ENCODE measurements around the gene SH3GLB2.

Gene SH3GLB2

DNA sequence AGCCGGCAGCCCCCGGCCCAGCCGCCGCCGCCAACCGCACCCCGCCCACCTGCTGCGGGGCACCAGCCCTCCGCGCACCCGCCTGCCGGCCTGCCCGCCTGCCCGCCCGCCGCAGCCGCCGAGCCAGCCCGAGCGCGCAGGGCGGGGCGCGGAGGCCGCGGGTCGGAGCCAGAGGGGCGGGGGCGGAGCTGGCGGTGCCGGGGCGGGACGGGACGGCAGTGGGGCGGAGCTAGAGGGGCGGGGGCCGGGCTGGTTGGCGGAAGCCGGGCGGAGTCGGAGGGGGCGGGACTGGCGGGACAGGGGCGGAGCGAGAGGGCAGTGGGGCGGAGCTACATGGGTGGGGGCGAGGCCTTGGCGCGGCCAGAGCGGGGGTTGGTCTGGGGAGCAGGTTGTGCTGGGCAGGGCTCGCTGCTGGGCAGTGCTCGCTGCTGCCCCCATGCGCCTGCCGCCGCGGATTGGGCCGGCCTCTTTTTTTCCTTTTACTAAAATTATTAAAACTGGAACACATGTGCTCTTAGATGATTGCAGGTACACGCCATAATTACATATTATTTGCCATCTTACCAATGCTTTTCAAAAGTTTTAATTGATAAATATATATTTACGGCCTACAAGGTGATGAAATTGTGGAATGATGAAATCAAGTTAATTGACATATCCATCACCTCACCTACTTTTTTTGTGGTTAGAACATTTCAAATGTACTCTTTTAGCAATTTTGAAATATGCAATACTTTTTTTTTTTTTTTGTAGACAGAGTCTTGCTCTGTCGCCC, at the start of gene SH3GLB2:
Gene SH3GLB2 (minus strand): TSS at position 140 of the 775 bp plus-strand sequence. CDS start 177 bp downstream, outside the sequence.
- peak; percentile 82 for DNase-seq (ENCODE audit: low read depth in 2 of 2)

DNA sequence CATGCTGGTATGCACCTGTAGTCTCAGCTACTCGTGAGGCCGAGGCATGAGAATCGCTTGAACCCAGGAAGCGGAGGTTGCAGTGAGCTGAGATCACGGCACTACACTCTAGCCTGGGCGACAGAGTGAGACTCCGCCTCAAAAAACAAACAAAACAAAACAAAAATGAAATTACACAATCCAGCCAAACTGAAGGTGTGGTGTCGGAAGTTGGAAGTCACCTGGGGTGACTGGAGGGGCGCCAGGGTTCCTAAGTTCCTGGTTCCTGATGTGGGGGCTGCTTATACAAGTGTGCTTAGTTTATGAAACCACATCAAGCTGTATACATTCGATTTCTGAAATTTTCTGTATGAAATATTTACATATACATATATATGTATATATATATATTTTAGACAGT, 49.1 kb upstream of the SH3GLB2 start:
- DNase-seq (ENCODE audit: low read depth in 2 of 2): no peak

DNA sequence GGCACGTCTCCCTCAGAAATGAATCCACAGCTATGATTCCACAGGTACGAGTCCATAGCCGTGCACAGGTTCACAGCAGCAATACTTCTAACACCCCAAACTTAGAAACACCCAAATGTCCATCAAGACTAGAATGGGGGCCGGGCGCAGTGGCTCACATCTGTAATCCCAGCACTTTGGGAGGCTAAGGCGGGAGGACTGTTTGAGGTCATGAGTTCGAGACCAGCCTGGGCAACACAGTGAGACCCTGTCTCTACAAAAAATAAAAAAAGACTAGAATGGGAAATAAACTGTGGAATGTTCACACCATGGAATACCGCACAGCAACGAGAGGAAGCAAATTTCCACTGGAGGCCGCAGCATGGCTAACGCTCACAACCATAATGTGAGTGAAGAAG, 48.5 kb upstream of the SH3GLB2 start:
- DNase-seq (ENCODE audit: low read depth in 2 of 2): no peak

DNA sequence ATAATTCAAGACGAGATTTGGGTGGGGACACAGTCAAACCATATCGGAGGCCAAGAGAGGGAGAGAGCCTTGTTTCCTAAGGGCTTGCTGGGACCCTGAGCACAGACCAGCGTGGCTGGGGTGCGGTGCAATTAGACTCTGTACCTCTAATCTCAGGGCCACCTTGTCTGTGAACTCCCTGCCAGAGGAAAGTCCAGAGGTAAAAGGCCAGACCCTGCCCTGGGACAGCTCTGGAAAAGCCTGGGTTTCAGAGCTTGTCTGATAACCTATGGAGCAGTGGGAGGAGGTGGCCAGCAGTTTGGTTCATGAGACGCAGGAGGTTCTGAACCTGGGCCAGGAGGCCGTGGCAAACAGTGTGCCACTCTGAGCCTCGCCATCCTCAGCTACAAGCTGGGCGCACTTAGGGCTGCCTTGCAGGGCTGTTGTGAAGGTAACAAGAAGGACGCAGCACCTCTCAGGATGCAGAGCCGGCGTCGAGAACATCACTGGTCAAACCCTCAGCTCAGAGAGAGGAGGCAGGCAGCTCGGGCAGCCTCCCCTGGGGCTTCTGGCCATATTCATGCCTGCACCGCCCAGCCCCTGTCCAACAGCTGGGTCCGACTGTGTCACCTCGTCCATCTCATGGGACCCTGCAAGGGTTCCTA, 48.0 kb upstream of the SH3GLB2 start:
- no peak for DNase-seq (ENCODE audit: low read depth in 2 of 2)

DNA sequence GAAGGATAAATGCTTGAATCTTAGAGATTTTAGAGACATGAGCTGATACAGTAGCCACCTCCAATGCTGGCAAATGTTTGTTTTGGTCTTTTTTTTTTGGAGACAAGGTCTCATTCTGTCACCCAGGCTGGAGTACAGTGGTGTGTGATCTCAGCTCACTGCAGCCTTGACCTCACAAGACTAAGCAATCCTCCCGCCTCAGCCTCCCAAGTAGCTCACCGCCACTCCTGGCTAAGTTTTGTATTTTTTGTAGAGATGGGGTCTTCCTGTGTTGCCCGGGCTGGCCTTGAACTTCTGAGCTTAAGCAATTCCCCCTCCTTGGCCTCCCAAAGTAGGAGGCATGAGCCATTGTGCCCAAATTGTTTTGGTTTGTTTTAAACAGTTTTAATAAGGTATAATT, 46.0 kb upstream of the SH3GLB2 start:
- DNase-seq (ENCODE audit: low read depth in 2 of 2): no peak

DNA sequence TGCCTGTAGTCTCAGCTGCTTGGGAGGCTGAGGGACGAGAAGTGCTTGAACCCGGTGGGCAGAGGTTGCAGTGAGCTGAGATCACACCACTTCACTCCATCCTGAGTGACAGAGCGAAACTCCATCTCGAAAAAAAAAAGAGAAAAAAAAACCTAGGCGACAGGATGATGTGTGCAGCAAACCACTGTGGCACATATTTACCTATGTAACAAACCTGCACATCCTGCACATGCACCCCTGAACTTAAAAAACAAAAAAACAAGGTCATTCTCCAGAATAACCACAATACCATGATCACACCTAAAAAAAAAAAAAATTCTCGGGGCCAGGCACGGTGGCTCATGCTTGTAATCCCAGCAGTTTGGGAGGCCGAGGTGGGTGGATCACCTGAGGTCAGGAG, 45.3 kb upstream of the SH3GLB2 start:
- DNase-seq (ENCODE audit: low read depth in 2 of 2): no peak

DNA sequence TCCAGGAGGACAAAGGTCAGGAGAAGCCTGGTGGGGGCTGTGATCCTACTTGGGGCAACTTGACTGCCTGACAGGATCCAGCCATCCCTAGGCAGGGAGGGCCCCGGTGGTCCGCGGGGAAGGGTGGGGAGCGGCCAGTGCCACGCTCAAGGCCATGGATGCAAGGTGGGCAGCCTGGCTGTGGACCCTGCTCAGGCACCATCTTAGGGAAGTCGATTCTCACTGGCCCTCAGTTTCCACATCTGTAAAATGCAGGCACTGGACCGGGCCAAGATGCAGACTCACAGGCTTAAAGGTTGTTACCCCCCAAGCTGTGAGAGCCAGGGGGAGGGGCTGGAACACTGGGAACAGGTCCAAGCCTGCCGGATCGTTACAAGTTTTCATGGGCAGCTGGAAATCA, 44.0 kb upstream of the SH3GLB2 start:
- DNase-seq (ENCODE audit: low read depth in 2 of 2): no peak

DNA sequence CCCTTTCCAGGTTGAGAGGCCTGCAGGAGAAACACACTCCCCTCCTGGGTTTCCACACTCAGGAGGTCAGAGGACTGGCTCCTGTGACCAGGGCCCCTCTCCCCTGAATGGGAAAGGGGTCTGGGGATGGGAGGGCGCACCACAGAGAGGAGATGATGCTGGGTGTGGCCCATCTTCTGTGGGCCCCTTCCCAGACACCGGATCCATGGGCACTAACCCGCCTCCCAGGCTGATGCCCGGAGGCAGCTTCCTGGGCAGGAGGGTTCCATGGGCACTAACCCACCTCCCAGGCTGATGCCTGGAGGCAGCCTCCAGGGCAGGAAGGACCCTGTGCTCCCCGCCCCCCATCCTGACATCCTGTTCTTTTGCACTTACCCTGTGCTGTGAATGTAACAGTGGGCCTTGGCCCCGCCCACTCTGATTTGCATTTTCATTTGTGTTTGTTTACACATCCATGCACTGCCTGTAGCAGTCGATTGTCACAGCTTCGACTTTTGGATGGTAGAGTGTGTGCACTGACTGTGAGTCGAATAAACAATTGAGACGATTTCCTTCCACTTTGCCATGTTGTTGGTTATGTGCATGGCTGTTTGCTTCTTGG, 43.5 kb upstream of the SH3GLB2 start:
- no peak for DNase-seq (ENCODE audit: low read depth in 2 of 2)

DNA sequence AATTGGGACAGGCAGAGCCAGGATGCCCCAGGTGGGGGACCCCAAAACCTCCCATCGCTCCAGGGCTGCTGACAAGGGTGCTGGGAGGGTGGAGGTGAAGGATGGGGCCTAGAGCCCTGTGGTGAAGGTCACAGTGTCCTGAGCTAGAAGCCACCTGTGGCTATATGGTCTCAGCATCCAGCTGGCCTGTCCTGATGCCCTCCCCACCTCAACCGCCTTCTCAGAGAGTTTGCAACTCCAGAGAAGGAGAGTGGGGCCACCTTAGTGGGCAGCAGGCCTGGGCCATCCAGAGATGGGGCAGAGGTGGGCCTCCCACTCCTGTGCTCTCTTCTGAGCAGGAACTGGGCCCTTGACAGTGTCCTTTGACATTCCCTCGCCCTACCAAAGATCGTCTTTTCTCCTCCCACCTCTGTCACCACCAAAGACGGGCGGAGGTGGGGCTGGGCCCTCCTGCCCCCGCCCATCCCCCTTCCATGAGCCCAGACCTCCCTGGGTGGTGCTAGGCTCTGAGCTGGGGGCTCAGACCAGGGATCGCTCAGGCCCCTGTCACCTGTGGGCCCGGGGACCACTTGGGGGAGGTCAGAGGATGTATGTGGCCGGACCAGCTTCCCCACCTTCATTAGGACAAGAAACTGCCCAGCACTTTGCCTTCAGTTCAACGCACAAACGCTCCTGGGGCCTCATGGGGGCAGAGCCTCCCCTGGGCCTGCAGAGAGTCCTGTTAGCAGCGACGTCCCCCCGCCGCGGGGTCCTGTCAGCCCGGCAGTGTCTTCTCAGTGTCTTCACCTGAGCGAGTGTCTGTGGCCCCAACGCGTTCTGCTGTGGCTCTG, 42.8 kb upstream of the SH3GLB2 start:
- no peak for DNase-seq (ENCODE audit: low read depth in 2 of 2)

DNA sequence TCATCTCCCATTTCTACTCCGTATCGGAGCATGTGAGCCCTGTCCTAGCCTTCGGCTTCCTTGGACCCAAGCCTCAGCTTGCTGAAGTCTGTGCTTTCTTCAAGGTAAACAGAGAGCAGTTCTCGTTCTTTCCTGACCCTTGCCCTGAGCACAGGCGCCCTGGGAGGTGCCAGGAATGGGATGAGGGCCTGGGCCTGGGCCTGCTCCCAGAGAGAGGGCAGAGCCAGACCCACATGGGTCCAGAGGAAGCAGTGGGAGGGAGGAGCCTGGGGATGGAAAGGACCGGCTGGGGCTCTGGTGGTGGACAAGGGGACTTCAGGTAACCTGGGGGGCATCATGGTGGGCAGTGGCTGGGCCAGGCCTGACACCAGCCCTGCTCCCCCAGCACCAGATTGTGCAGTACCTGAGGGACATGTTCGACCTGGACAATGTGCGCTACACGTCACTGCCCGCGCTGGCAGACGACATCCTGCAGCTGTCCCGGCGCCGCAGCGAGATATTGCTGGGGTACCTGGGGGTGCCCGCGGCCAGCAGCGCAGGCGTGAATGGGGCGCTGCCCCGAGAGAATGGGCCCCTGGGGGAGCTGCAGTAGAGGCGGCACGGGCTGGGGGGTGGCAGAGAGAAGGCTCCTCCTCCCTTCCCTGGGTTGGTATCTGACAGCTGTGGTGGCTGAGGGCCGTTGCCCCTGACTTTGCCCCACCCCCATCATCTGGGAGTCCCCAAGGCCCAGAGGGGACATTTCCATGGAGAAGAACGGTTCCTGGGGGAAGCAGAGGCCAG, 41.9 kb upstream of the SH3GLB2 start:
- no peak for DNase-seq (ENCODE audit: low read depth in 2 of 2)

DNA sequence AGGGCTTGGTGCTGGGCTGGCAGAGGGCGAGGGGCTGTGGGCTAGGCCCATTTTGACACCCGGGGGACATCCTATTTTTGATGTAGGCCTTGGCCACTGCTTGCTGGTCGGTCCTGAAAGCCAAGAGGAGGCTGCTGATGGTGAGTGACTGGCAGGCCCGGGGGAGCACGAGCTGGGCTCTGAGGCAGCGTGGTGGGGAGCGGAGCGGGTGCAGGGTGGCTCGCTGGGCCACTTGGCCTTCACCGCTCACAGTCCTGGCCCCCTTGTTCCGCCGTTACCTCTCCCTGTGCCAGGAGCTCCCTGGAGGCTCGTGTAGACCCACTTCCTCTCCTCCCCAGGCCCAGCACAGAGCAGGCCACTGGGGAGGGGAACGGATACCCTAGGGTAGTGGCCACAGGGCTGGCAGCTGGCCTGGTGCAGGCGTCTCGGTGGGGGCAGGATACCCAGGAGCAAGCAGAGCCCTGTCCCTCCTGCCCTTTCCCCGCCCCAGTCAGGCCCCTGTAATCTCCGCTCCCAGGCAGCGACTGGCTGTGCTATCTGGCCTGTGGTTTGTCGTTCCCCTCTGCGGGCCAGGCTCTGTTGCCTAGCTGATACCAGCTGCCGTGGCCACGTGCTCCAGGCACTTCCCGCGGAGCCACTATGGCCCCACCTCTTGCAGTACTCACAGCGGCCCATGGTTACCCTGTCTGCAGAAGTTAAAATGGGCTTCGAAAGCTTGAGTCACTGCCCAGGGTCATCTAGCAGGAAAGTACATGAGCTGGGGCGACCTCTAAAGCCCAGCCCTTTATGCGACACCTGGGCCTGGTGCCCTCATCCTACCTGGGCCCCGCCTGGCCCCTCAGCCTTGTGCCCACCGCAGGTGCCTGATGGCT, 41.1 kb upstream of the SH3GLB2 start:
- DNase-seq (ENCODE audit: low read depth in 2 of 2): no peak

DNA sequence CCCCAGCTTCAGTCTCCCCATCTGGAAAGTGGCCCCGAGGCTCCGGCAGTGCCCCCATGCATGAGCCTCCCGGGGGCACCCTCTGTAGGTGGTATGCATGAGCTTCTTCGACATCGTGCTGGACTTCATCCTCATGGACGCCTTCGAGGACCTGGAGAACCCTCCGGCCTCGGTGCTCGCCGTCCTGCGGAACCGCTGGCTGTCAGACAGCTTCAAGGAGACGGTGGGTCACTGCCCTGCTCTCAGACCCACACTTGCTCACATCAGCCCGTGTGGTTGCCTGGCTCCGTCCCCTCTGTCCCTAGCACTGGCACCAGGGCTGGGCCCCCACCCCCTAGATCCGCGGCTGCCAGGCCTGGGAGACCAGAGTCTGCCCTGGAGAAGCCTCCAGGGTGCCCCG, 40.0 kb upstream of the SH3GLB2 start:
- no peak for DNase-seq (ENCODE audit: low read depth in 2 of 2)

DNA sequence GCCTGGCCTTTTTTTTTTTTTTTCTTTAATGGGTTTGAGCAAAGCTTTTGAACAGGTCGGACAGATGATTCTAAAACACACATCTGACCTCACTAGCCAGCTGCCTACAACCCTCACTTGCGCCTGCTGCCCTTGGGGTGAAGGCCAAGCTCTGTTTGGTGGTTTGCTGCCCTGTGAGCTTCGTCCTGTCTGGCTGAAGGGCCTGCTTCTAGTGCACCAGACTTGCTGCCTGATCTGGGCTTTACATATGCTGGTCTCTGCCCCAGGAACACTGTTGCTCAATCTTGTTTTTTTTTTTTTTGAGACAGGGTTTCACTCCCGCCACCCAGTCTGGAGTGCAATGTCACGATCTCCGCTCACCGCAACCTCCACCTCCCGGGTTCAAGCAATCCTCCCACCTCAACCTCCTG, 36.4 kb upstream of the SH3GLB2 start:
- DNase-seq (ENCODE audit: low read depth in 2 of 2): no peak

DNA sequence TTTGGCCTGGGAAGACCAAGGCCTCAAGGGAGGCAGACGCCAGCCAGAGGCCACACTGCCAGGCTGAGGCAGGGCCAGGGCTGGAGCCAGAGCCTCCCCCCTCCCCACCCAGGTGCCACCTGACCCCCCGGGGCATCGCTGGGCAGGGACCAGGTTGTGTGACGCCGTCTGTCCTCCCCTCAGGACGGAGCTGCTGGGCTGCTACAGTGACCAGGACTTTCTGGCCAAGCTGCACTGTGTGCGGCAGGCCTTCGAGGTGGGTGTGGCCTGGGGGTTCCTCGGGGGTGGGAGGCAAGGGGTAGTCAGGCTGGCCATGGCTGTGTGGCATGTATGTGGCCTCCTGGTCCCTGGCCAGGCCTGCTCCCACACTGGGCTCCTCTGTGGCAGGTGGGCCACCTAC, 34.9 kb upstream of the SH3GLB2 start:
- DNase-seq (ENCODE audit: low read depth in 2 of 2): no peak

DNA sequence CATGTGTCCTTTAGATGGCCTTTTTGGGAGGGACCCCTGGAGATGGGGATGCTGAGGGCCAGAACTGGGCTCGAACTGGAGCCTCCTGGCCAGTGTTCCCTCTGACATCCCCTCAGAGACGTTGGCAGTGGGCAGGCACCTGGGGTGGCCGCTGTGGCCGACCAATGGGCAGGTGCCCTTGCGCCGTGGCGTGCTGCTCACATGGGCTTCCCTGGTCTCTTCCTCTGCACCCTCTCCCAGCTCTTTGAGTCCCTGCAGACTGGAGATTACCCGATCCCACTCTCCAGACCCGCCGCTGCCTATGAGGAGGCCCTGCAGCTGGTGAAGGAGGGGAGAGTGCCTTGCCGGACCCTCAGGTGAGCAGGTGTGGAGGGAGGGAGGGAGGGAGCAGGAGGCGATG, 32.9 kb upstream of the SH3GLB2 start:
- no peak for DNase-seq (ENCODE audit: low read depth in 2 of 2)

DNA sequence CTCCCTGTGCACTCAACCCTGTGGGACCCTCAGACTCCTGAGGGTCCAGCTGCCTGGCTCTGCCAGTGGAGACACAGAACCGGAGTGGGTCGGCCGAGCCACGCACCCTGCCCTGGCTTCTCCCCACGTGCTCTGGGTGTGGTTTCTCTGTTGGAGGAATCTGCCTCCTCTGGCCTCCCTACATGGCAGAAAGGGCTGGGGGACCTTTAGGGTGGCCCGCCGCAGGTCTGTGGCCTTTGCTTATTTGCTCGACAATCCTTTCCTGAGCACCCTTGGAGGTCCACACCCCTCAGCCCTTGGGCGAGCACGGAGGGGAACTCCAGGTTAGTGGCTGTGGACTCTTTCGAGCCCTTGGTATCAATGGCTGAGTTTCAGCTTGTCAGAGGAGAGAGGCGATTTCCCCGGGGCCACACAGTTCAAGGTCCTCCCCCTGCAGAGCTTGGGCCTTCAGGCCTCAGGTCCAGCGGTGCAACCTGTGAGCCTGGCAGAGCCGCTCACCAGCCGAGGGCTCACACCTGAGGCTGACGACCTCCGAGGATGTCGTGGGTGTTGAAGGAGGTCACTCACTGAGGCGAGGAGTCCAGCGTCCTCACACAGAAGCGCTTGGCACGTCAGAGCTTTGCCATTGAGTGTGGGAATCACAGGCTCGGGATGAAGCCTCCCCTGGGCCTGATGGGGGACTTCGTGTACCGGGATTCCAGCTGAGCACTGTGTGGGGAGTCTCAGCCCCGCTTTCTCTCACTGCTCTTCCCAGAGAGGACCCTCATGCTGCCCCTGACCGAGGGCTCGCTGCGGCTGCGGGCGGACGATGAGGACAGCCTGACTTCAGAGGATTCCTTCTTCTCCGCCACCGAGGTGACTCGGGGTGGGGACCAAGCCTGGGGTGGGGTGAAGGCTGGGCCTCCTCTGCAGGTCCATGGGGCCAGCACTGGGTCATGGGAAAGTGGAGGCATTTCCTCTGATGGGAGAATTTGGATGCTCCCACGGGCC, 32.0 kb upstream of the SH3GLB2 start:
- no peak for DNase-seq (ENCODE audit: low read depth in 2 of 2)

DNA sequence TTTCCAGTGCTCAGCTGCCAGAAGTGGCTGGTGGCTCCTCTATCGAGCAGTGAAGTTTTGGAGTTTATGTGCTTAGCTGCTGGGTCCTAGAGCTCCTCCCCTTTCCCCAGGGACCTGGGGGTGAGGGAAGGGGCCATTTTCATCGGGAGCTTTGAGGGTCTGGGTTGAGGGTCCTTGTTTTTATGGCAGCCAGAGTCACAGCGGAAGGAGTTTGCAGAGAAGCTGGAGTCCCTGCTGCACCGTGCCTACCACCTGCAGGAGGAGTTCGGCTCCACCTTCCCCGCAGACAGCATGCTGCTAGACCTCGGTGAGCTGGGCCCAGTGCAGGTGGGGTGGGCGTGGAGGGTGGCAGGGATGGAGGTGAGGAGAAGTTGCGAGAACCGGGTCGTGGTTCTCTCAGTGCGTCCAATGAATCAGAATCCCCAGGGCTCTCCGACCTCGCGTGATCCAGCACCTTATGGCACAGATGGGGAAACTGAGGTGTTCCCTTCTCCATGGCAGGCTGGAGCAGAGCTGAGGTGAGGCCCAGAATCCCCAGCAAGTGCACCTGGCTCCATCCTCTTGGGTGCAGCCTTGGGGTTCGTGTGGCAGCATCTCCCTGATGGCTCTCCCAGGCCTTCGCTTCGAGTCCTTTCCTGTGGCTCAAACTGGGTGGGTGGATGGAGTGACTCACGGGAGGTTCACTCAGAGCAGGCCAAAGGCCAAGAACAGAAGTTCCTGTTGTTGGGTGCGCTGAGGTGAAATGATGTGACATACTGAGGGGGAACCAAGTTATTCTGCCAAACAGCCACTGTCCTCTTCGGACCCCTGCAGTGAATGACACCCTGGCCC, 31.0 kb upstream of the SH3GLB2 start:
- no peak for DNase-seq (ENCODE audit: low read depth in 2 of 2)

DNA sequence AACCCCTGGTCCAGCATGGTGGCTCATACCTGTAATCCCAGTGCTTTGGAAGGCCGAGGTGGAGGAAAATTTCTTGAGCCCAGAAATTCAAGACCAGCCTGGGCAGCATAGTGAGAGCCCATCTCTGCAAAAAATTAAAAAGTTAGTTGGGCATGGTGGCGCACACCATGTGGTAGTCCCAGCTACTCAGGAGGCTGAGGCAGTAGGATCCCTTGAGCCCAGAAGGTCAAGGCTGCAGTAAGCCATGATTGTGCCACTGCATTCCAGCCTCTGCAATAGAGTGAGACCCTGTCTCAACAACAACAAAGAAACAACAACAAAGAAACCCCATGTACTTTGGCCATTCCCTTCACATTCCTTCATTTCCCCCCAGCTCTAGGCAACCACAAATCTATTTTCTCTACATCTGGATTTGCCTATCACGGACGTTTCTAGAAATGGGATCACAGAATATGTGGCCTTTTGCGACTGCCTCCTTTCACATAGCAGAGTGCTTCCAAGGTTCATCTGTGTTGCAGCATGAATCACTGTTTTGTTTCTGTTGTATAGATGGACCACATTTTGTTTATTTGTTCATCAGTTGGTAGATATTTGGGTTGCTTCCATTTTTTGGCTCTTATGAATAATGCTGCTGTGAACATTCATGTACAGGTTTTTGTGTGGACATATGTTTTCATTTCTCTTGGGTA, 26.2 kb upstream of the SH3GLB2 start:
- no peak for DNase-seq (ENCODE audit: low read depth in 2 of 2)

All from fibroblast of skin of left quadriceps (primary cell).